GM18526 (cell line): ENCODE data around the gene LGALS3.
A peak's percentile ranks its signal among the peaks of the same experiment; 100 is the strongest.

Source experiments
- POLR2A ChIP-seq: IDR thresholded peaks from 3 replicates; pipeline ENCODE4 v1.6.1; 2011; ENCODE audit not compliant: insufficient read length; ENCODE audit errors: extremely low read depth

The LGALS3 gene

GRCh38 chr14:55129086-55129427, at the start of gene LGALS3:
Gene LGALS3 (plus strand): TSS chr14:55129252. CDS start chr14:55137374, 8,122 bp downstream.
- peak; percentile 71 for TF ChIP-seq POLR2A

DNA sequence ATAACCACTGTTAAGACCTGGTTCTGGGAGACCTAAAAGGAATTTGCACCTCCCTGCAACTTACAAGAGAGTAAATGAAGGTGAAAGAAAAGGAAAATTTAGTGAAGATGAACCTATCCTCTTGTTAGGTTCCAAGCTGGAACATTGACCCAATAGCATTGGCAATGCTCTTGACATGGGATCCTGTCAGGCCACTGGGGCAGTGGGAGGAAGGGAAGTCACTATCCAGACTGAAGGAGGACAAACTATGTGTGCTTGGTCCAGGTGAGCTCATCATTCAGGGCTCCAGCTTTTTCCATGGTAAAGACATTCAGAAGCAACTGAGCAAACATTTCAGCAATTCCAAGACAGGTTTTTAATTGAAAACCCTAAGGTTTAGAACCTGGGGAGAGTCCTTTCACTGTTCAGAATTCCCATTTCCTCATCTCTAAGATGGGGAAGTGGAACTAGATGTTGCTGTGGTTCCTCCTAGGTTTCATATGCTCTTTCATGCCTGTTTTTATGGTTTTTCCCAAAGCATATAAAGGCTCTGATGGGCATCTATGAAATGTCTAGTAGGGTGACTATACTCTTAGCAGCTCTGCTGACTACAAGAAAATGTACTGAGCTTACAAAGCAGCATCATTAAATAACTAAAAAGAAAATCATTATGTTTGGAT, 44.5 kb upstream of the LGALS3 start:
- no peak for TF ChIP-seq POLR2A

- TF ChIP-seq POLR2A = no peak
Measured at GRCh38 chr14:55085060-55085660, 43.9 kb upstream of the LGALS3 start.

DNA sequence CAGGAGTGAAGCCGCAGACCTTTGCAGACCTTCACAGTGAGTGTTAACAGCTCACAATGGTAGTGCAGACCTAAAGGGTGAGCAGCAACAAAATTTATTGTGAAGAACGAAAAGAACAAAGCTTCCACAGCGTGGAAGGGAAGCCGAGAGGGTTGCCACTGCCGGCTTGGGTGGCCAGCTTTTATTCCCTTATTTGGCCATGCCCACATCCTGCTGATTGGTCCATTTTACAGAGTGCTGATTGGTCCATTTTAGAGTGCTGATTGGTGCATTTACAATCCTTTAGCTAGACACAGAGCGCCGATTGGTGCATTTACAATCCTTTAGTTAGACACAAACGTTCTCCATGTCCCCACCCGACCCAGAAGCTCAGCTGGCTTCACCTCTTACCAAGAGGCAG, 42.1 kb upstream of the LGALS3 start:
- no peak for TF ChIP-seq POLR2A

GRCh38 chr14:55088356-55088755, 40.7 kb upstream of the LGALS3 start:
- TF ChIP-seq POLR2A = no peak

DNA sequence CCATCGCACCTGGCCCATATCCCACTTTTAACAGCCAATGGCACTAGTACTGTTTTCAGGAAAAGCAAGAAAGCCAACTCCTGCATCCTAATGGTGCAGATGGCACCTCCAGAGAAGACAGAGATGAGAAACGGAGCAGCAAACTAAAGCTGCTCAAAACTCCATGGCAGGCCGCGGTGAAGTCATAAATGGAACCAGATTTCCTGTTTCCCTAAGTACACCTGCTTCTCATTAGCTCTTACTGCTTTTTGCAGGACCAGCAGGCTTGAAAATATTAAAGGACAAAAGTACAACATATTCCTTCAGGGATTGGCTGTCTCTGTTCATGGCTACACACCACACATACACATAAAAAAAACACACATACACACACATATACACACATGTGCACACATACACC, 36.7 kb upstream of the LGALS3 start:
- TF ChIP-seq POLR2A = no peak

- no peak for TF ChIP-seq POLR2A
Measured at GRCh38 chr14:55094292-55095157, 34.5 kb upstream of the LGALS3 start.

DNA sequence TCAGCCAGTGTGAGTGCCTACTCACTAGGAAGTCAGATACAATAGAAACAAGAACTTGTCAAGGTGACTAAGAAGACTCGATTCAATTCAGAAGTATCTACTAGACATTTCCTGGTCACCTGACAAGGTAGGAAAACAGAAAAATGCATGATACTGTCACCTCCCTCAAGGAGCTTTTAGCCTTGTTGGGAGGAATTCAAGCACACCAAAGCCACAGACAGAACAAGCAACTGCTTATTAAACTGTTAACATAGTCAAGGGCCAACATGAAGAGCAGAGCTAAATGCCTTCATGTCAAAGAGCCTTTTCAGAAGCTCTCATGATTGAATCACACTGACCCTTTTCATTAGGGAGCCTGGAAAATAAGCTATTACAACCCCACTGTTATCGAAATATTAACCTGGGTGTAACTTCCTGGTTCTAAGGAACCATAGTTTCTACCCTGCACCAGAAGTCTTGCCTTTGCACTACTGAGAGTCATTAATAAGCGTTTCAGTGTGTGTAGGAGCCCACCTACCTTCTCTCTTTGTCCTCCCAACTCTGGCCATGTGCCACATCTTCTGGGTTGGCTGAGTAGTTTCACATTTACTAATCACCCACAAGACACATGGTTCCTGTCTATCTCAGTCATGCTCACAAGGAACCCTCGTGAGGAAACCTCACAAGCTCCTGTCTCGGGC, 31.0 kb upstream of the LGALS3 start:
- TF ChIP-seq POLR2A = no peak

- no peak for TF ChIP-seq POLR2A
Measured at GRCh38 chr14:55098561-55098898, 30.5 kb upstream of the LGALS3 start.

GRCh38 chr14:55099756-55100155, 29.3 kb upstream of the LGALS3 start:
- TF ChIP-seq POLR2A = no peak

DNA sequence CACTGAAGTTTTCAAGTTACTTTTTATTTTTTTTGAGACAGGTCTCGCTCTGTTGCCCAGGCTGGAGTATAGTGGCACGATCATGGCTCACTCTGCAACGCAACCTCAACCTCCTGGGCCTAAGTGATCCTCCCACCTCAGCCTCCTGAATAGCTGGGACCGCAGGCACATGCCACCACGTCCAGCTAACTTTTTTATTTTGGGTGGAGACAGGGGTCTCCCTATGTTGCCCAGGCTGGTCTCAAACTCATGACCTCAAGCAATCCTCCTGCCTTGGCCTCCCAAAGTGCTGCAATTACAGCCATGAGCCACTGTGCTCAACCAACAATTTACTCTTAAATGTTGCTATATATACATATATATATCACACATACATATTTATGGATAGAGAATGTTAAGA, 27.4 kb upstream of the LGALS3 start:
- TF ChIP-seq POLR2A = no peak

DNA sequence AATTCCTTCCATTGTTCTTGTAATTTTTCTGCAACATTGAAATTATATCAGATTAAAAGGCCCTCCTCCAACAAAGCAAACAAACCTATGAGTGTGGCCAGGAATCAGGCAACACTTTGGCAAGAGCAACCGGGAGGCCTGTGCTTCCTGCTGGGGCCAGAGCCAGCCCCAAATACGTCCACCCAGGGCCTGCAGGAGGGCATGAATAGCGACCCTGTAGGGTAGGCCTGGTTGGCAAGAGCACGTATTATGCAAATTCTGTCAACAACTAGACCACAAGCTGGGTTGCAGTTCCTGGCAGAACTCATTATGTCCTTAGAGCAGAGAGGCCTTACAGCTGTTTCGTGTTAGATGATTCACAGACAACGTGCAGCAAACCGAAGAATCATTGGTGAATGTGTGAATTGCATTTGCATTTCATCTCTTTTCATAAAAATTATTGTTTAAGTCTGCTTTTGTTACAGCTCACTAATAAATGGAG, 26.9 kb upstream of the LGALS3 start:
- peak; percentile 89 for TF ChIP-seq POLR2A

- TF ChIP-seq POLR2A = no peak
Measured at GRCh38 chr14:55103005-55103640, 25.9 kb upstream of the LGALS3 start.

DNA sequence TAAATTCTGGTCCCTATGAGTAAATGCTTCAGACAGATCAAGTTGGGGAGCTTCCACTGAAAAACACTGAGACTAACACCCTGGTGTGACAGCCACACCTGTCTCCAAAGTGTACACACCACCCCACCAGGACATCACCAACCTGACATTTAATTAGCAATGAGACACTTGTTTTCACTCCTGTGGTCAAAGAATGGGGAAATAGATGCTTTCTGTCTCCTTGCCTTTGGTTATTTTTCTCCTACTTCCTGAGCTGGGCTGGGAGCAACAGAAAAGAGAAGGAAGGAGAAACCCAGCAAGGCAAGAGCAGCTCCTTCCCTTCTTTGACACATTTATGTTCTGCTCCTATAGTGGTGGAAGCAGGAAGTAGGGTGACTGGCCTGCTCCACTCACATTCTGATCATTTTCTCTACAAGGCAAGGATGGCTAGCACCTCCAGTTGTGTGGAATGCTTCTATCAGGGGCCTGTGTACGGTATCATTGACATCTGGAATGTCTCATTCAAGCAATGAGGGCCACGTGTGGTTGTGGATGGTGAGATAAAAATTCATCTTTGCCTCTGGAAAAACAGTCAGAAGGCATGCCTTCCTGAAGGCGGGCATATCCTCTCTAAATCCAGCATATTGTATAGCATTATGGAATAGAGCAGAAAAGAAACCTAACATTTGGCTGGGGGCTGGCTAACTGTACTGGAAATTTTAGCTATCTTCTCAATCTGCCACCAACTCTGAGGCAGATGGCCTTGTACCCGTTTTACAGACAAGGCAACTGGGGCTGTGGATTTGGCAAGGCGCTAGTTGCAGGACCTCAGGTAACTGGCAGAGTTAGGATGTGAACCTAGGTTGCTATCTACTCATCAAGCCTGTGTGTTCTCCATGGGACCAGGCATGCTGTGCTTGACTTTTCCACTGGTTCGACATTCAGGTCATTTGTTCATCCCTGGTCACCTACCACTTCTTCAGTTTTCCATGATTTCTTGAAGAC, 24.8 kb upstream of the LGALS3 start:
- TF ChIP-seq POLR2A = no peak
